Measurements from ENCODE around the gene NEDD4L.

Gene NEDD4L

DNA sequence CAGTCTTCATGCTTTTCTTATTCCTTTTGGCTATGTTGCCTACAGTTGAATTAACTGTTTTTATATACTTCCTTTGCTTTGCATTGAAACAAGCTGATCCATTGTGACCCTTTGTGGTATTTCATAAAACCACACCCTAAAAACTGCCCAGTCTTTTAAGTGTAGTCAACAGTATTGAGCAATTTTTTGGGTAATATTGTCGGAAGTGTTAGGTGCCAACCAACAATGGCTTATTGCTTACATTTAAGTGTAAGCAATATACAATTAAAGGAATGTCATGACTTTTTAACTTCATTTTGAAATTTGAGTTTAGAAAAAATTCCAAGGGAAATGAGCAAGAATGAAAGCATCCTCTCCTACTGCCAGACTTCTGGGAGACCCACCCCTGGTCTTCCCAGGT is 174.1 kb downstream of the NEDD4L start:
- no peak for DNase-seq

DNA sequence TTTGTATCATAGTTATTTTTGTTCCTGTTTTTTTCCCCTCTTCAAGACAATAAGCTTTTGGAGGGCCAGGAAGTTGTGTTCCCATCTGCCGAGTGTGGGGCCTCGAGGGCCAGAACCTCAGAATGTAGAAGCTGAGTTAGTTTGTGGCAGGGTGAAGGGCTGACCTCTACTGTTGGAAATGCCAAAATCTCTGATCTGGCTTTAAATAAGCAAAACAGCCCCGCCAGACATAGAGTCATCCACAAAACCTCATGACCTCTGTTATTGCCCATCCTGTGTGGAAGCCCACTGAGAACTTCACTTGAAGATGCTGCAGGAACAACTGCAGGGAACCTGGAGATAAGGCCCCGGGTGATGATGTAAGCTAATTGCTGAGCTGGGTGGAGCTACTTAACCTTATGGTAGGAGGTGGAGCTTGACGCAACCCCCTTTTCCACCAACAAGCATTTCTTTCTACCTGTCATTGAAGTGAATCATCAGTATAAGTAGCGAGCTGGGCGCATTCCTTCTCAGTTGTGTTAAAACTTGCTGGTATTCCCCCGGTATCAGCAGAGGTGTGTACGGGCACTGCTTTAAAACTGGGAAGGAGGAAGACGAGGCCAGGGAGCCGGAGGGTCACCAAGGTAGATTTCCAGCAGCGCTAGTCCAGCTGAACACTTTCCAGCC is 177.2 kb downstream of the NEDD4L start:
- no peak for DNase-seq

- no peak for DNase-seq
These were observed 178.6 kb downstream of the NEDD4L start for GRCh38 chr18:58222432-58223125.

GRCh38 chr18:58223717-58224424 is 179.8 kb downstream of the NEDD4L start:
- DNase-seq: no peak

GRCh38 chr18:58224425-58224750 is 180.4 kb downstream of the NEDD4L start:
- DNase-seq: no peak

- no peak for DNase-seq
These were observed 181.1 kb downstream of the NEDD4L start for GRCh38 chr18:58225101-58225500.

GRCh38 chr18:58226429-58226828 is 182.4 kb downstream of the NEDD4L start:
- no peak for DNase-seq

GRCh38 chr18:58227361-58227930 is 183.4 kb downstream of the NEDD4L start:
- no peak for DNase-seq

DNA sequence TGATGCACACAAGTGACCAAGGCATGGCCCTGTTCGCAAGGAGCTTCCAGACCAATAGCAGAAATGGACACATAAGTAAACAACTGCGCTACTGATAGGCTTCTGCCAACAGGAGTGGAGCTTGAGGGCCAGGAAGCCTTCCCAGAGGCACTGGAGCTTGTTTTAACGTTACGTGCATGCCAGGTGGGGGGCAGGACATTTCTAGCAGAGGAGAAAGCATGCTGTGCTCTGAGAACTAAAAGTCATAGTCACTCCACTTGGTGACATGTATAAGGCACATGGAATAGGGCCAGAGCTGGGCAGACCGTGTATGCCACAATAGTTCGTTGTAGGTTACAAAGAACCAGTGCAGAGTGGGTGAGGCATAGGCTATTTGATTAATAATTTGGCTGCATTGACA is 184.2 kb downstream of the NEDD4L start:
- no peak for DNase-seq

DNA sequence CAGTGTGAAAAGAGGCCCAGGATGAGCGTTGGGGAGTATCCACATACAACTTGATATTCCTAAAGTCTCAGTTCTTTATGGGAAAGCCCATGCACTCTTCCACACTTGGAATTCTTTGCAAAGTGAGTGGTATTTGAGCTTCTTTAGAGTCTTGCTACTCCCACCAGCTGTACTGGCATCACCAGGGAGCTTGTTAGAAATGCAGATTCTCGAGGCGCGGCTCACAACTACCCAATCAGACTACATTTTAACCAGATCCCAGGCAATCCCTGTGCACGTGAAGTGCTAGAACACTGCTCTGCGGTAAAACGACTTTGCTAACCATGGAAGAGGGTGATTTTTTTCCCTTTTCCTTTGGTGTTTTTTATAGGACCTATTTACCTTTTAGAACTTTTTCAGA is 184.7 kb downstream of the NEDD4L start:
- DNase-seq: no peak

GRCh38 chr18:58229162-58229561 is 185.1 kb downstream of the NEDD4L start:
- DNase-seq: no peak

- no peak for DNase-seq
These were observed 186.6 kb downstream of the NEDD4L start for GRCh38 chr18:58230438-58231179.

- no peak for DNase-seq
These were observed 187.9 kb downstream of the NEDD4L start for GRCh38 chr18:58231930-58232329.

DNA sequence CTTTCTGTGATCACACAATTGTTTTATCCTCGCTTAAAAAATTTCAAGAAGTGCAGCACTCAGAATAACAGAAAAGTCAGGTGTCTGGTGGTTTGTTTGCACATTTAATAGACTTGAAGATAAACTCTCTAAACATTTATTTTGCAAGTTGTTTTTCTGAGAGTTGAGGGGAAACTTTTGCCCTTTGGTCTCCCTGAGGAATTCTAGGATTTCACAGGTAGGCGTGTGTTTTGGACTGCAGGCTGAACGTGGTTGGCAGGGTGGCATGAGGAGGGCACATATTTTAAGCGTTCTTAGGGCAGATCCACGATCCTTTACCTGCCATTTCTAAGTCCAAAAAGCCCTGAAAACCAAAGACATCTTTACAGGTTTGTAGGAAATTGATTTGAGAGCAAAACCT is 188.6 kb downstream of the NEDD4L start:
- no peak for DNase-seq

DNA sequence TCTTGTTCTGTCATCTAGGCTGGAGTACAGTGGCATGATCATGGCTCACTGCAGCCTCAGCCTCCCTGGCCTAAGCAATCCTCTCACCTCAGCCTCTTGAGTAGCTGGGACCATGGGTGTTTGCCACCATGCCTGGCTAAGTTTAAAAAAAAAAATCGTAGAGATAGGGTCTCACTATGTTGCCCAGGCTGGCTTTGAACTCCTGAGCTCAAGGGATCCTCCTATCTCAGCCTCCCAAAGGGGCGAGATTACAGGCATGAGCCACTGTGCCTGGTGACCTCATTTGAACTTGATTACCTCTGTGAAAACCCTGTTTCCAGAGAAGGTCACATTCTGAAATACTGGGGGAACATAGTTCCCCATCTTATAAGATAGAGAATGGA is 190.3 kb downstream of the NEDD4L start:
- no peak for DNase-seq

GRCh38 chr18:58235001-58235436 is 191.0 kb downstream of the NEDD4L start:
- no peak for DNase-seq

GRCh38 chr18:58239879-58240278 is 195.9 kb downstream of the NEDD4L start:
- DNase-seq: no peak

- DNase-seq: no peak
These were observed 197.1 kb downstream of the NEDD4L start for GRCh38 chr18:58241026-58241679.

- DNase-seq: no peak
These were observed 197.9 kb downstream of the NEDD4L start for GRCh38 chr18:58241877-58242276.

- no peak for DNase-seq
These were observed 198.4 kb downstream of the NEDD4L start for GRCh38 chr18:58242435-58242834.

DNA sequence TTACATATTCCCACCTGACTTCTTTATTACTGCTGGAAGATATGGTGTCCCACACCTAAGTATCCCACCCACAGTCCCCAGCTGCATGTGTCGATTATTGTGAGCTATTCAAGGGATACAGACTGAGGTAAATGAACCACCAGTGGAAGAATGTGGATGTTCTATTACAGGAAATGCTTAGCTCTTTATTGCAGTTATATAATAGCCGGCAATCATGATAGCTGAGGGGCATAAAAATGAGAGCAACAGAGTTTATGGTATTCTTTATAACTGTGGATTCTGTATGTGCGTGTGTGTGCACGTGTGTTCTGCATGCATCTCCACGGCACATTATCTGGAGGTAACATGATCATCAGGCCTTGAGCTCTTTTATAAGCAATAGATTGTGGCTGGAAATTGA is 198.9 kb downstream of the NEDD4L start:
- DNase-seq: no peak

DNA sequence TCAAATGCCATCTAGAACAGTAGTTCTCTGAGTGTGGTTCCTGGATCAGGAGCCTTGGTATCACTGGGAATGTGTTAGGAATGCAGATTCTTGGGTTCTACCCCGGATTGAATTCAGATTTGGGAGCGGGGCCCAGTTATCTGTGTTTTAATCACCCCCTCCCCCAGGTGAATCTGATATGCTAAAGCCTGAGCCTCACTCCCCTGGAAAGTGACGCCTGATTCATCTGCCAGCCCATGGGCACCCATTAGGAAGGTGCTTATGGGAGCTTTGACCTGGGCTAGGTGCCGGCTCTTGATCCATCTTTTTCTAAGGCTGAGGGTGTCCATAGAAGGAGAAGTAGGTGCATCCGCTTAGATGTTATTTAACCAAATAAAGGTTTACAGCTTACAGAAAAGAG is 199.4 kb downstream of the NEDD4L start:
- no peak for DNase-seq

DNA sequence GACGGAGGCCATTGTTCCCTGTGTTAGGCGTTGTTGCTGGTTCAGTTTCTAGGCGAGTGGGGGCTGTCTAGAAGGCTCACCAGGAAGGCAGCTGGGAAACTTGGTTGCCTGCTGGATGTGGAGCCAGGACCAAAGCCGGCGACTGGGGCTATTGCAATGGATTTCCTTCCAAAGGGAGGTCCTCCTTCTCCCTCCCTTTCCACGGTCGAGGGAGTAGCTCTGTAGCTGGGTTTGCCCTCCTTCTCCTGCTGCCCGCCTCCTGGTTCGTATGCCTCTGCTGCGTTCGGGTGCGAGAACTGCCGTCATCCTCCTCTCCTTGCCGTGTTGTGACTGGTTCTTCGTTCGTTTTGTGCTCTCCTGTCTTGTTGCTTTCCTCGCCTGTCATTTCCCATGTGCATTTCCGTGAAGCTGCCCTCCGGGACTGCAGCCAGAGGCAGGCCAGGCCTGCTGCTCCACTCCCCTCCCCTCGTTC is 203.4 kb downstream of the NEDD4L start:
- DNase-seq: no peak

Measured in CD4-positive, alpha-beta T cell treated with Interleukin-15 for 1 hour (primary cell).